ENCODE measurements around the gene CLC. TPM values are rescaled to one million over a fixed set of nuclear protein-coding genes. Genes with fewer than 3 reads are reported as not detected.

Gene CLC
- total and polyA plus RNA-seq, 4 donors, result 0.30 to 4.6 (median 1.1) TPM

GRCh38 chr19:39749981-39750380 is 12.2 kb upstream of the CLC start:
- WGBS, 2 donors, result 77 to 80% methylated on average over 5 of the region's 5 CpGs
- no peak for ATAC-seq (ENCODE audit: insufficient read depth, low FRiP score)

DNA sequence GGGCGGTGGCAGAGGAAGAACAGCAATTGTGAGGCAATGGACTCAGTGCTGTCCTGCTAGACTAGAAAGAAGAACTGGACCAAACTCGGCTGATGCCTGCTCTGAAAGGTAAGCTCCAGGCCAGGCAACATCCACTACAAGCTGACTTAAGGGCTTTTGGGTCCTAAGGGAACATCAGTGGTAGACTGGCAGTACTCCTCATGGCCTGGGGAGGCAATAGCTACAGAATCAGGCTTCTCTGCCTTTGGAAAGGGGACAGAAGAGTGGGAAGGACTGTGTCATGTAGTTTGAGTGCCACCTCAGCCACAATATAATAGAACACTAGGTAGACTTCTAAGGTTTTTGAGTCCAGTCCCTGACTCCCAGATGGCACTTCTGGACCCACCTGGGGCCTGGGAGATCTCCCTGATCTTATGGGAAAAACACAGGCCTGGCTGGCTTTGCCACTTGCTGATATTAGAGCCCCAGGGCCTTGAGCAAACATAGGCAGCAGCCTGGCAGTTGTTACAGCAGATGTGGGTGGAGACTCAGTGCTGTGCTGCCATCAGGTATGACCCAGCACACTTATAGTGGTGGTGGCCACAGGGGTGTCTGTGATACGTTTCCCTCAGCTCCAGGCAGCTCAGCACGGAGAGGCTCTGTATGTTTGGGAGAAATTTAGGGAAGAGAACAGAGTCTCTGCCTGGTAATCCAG is 9.2 kb upstream of the CLC start:
- TF ChIP-seq, protein P1, sequence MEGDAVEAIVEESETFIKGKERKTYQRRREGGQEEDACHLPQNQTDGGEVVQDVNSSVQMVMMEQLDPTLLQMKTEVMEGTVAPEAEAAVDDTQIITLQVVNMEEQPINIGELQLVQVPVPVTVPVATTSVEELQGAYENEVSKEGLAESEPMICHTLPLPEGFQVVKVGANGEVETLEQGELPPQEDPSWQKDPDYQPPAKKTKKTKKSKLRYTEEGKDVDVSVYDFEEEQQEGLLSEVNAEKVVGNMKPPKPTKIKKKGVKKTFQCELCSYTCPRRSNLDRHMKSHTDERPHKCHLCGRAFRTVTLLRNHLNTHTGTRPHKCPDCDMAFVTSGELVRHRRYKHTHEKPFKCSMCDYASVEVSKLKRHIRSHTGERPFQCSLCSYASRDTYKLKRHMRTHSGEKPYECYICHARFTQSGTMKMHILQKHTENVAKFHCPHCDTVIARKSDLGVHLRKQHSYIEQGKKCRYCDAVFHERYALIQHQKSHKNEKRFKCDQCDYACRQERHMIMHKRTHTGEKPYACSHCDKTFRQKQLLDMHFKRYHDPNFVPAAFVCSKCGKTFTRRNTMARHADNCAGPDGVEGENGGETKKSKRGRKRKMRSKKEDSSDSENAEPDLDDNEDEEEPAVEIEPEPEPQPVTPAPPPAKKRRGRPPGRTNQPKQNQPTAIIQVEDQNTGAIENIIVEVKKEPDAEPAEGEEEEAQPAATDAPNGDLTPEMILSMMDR (IDR thresholded peaks at IDR 0.05; ENCODE audit: control extremely low read depth, extremely low read depth), result no peak
- H3K36me3 ChIP-seq (ENCODE audit: control insufficient read depth in 4 of 4, insufficient read depth in 4 of 4, low read length in 4 of 4), result no peaks in the 10 kb centered on the region
- 74 to 81% methylated on average over 4 of the region's 4 CpGs for WGBS, 2 donors
- H3K4me1 ChIP-seq (ENCODE audit: control insufficient read depth in 5 of 5, insufficient read depth in 5 of 5, low read length in 5 of 5), result no peaks in the 10 kb centered on the region
- H3K9ac ChIP-seq (ENCODE audit: insufficient read depth in 1 of 2, low read length in 2 of 2), result no peak overlapping the region
- H3K27me3 ChIP-seq (ENCODE audit: control insufficient read depth in 3 of 3, insufficient read depth in 3 of 3, low read length in 2 of 3), result no peaks in the 10 kb centered on the region
- ATAC-seq (ENCODE audit: insufficient read depth, low FRiP score) (no peak), DNase-seq (no peak)
- H3K4me3 ChIP-seq, result no peak overlapping the region
- H3K9me3 ChIP-seq (ENCODE audit: control insufficient read depth in 4 of 4, insufficient read depth in 3 of 4, low read length in 3 of 4), result no peaks in the 10 kb centered on the region
- H3K27ac ChIP-seq (ENCODE audit: low read depth in 1 of 2, low read length in 1 of 2), result no peak overlapping the region

More at GRCh38 chr19:39749981-39750380, 12.2 kb upstream of the CLC start:
- TF ChIP-seq, protein P1 (IDR thresholded peaks at IDR 0.05; ENCODE audit: control extremely low read depth, extremely low read depth), result no peak
- Histone ChIP-seq H3K9ac (ENCODE audit: insufficient read depth in 1 of 2, low read length in 2 of 2) (no peak overlapping the region), H3K27ac (ENCODE audit: low read depth in 1 of 2, low read length in 1 of 2) (no peak overlapping the region), H3K4me3 (no peak overlapping the region), H3K36me3 (ENCODE audit: control insufficient read depth in 4 of 4, insufficient read depth in 4 of 4, low read length in 4 of 4) (no peaks in the 10 kb centered on the region), H3K9me3 (ENCODE audit: control insufficient read depth in 4 of 4, insufficient read depth in 3 of 4, low read length in 3 of 4) (no peaks in the 10 kb centered on the region), H3K27me3 (ENCODE audit: control insufficient read depth in 3 of 3, insufficient read depth in 3 of 3, low read length in 2 of 3) (no peaks in the 10 kb centered on the region), H3K4me1 (ENCODE audit: control insufficient read depth in 5 of 5, insufficient read depth in 5 of 5, low read length in 5 of 5) (no peaks in the 10 kb centered on the region)
- no peak for DNase-seq

GRCh38 chr19:39745643-39746042 is 7.8 kb upstream of the CLC start:
- no peak for ATAC-seq (ENCODE audit: insufficient read depth, low FRiP score)
- no peaks in the 10 kb centered on the region for H3K9me3 ChIP-seq (ENCODE audit: control insufficient read depth in 4 of 4, insufficient read depth in 3 of 4, low read length in 3 of 4)
- DNase-seq, result no peak
- 31 to 61% methylated on average over 3 of the region's 3 CpGs for WGBS, 2 donors
- no peaks in the 10 kb centered on the region for H3K36me3 ChIP-seq (ENCODE audit: control insufficient read depth in 4 of 4, insufficient read depth in 4 of 4, low read length in 4 of 4)
- no peak overlapping the region for H3K9ac ChIP-seq (ENCODE audit: insufficient read depth in 1 of 2, low read length in 2 of 2)
- no peak overlapping the region for H3K4me3 ChIP-seq
- H3K4me1 ChIP-seq (ENCODE audit: control insufficient read depth in 5 of 5, insufficient read depth in 5 of 5, low read length in 5 of 5), result no peaks in the 10 kb centered on the region
- H3K27ac ChIP-seq (ENCODE audit: low read depth in 1 of 2, low read length in 1 of 2), result no peak overlapping the region
- no peaks in the 10 kb centered on the region for H3K27me3 ChIP-seq (ENCODE audit: control insufficient read depth in 3 of 3, insufficient read depth in 3 of 3, low read length in 2 of 3)
- TF ChIP-seq, protein P1 (IDR thresholded peaks at IDR 0.05; ENCODE audit: control extremely low read depth, extremely low read depth), result no peak

DNA sequence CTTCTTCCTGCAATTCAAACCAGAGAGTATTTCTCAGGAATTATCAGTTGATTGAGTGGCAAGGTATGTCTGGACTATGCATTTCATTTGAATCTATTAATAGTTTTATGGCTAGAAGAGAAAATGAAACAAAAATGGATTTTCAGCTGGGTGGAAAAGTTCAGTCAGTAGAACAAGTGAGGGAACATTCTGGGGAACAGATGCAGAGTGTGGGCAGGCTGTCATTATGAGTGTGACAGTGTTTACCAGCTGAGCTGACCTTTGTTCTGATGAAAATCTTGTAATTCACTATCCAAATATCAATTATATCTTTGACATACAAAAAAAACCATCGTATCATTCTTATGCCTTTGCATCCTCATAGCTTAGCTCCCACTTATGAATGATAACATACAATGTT is 2.6 kb upstream of the CLC start:
- H3K27ac ChIP-seq (ENCODE audit: low read depth in 1 of 2, low read length in 1 of 2), result no peak overlapping the region
- peaks cover 0 to 2% (median 0%) of the 10 kb centered on the region in 3 donors for H3K27me3 ChIP-seq (ENCODE audit: control insufficient read depth in 3 of 3, insufficient read depth in 3 of 3, low read length in 2 of 3)
- H3K4me3 ChIP-seq, result no peak overlapping the region
- ATAC-seq (ENCODE audit: insufficient read depth, low FRiP score) (no peak), DNase-seq (no peak)
- TF ChIP-seq, protein P1 (IDR thresholded peaks at IDR 0.05; ENCODE audit: control extremely low read depth, extremely low read depth), result no peak
- WGBS, 2 donors, result 79 to 83% methylated on average over 1 of the region's 1 CpG
- no peak overlapping the region for H3K9ac ChIP-seq (ENCODE audit: insufficient read depth in 1 of 2, low read length in 2 of 2)
- no peaks in the 10 kb centered on the region for H3K4me1 ChIP-seq (ENCODE audit: control insufficient read depth in 5 of 5, insufficient read depth in 5 of 5, low read length in 5 of 5)
- no peaks in the 10 kb centered on the region for H3K36me3 ChIP-seq (ENCODE audit: control insufficient read depth in 4 of 4, insufficient read depth in 4 of 4, low read length in 4 of 4)
- H3K9me3 ChIP-seq (ENCODE audit: control insufficient read depth in 4 of 4, insufficient read depth in 3 of 4, low read length in 3 of 4), result peaks cover 0 to 4% (median 0%) of the 10 kb centered on the region in 4 donors

All from lung (tissue), 12 donors.